Esophagus muscularis mucosa (tissue), 4 donors: ENCODE measurements around the gene CX3CR1.

ENCODE experiments used
- EP300 ChIP-seq: sonication (generic); formaldehyde crosslinking; IDR thresholded peaks from one replicate; pipeline ENCODE4 v1.6.1; 2017; ENCODE audit warnings: antibody characterized with exemption
- POLR2A ChIP-seq: fragments of 450-650 bp; IDR thresholded peaks from one replicate; pipeline ENCODE4 v1.6.1; 2017; ENCODE audit warnings: antibody characterized with exemption, moderate library complexity, mild to moderate bottlenecking, low read depth
- POLR2AphosphoS5 ChIP-seq, 2 donors: sonication (generic); formaldehyde crosslinking; IDR thresholded peaks; one replicate each; pipeline ENCODE4 v1.6.1; 2017; ENCODE audit warnings: antibody characterized with exemption in 2 of 2
- TF ChIP-seq, protein P1 (sequence below), 3 experiments: fragments of 200-600 bp in 2 of 3; fragments of 450-650 bp in 1 of 3; sonication (generic) in 2 of 3; IDR thresholded peaks; one replicate each; pipeline ENCODE4 v1.5.1; 2017 to 2019; ENCODE audit warnings: antibody characterized with exemption in 3 of 3, mild to moderate bottlenecking in 2 of 3, moderate library complexity in 1 of 3

DNA sequence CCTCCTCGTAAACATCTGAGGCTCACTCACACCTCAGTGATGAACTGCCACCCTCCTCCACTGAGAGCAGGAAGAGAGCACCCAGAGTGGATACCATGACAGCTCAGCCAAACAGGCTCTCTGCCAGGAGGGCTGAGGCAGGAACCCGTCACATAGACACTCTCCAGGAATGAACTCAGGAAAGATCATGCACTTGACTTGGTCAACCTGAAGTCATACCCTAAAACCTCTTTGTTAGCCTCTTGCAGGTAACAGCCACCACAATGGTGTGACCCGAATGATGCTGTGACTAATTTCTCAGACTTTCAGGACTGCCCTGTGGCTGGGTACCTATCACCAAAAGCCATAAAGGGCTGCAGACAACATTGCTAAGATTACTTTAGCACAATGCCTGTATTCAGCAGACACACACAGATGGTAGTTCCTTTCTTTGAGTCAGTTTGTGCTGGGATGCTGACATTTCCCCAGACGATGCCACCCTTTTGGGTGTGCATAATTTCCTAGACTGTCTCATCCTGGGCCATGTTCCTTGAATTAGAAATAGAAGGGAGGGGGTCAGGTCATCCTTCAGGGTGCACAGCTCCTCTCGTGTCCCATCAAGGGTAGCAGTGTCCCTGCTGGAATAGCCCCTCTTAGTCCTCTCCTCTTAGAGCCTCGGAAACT is 30.3 kb downstream of the CX3CR1 start:
- TF ChIP-seq, protein P1, sequence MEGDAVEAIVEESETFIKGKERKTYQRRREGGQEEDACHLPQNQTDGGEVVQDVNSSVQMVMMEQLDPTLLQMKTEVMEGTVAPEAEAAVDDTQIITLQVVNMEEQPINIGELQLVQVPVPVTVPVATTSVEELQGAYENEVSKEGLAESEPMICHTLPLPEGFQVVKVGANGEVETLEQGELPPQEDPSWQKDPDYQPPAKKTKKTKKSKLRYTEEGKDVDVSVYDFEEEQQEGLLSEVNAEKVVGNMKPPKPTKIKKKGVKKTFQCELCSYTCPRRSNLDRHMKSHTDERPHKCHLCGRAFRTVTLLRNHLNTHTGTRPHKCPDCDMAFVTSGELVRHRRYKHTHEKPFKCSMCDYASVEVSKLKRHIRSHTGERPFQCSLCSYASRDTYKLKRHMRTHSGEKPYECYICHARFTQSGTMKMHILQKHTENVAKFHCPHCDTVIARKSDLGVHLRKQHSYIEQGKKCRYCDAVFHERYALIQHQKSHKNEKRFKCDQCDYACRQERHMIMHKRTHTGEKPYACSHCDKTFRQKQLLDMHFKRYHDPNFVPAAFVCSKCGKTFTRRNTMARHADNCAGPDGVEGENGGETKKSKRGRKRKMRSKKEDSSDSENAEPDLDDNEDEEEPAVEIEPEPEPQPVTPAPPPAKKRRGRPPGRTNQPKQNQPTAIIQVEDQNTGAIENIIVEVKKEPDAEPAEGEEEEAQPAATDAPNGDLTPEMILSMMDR (IDR thresholded peaks at IDR 0.05), result no peak
- TF ChIP-seq POLR2AphosphoS5 (IDR thresholded peaks at IDR 0.05) (no peak), POLR2A (no peak), EP300 (no peak)
